Activated T-helper 17 cell treated with anti-CD3 and anti-CD28 coated beads, Interleukin-2, amount 50 U/mL, for 72 hours (primary cell): ENCODE data around the gene VKORC1L1. TPM values are rescaled to one million over a fixed set of nuclear protein-coding genes. Genes with fewer than 3 reads are reported as not detected.
"Not testable (repeated sequence)": the region's sequence is repeated elsewhere in the genome, so short reads cannot be mapped to it uniquely, and the experiment has no call there.

Source experiments
- ATAC-seq: fragments of 150-1000 bp; cut with Tn5 transposase; replicated peaks from 2 replicates; pipeline ENCODE4 v1.10.0; 2021; ENCODE audit warnings: mild to moderate bottlenecking, moderate library complexity
- H3K27ac Mint-ChIP-seq: one replicate; pipeline ENCODE4 v1.8.0; 2022; ENCODE audit warnings: mixed read lengths
- H3K27me3 Mint-ChIP-seq: one replicate; pipeline ENCODE4 v1.8.0; 2022; ENCODE audit warnings: mixed read lengths
- H3K36me3 Mint-ChIP-seq: one replicate; pipeline ENCODE4 v1.8.0; 2022; ENCODE audit warnings: low read depth, mild to moderate bottlenecking, mixed read lengths
- H3K4me1 Mint-ChIP-seq: one replicate; pipeline ENCODE4 v1.8.0; 2022; ENCODE audit warnings: mixed read lengths
- H3K4me3 Mint-ChIP-seq: one replicate; pipeline ENCODE4 v1.8.0; 2022; ENCODE audit warnings: mild to moderate bottlenecking, mixed read lengths
- H3K9me3 Mint-ChIP-seq: one replicate; pipeline ENCODE4 v1.8.0; 2022; ENCODE audit warnings: mixed read lengths
- total RNA-seq, 2 donors: library from RNA; stranded (reverse); gene quantifications; one replicate each; pipeline ENCODE4 v1.2.3, GENCODE V29; 2022

The VKORC1L1 gene
- total RNA-seq, result 10 to 100 TPM; 10.4 to 22.8 TPM

- Mint-ChIP-seq H3K27ac (no peak within 1 kb of the TSS), H3K27me3 (no peaks in the 10 kb centered on the region)
- ATAC-seq, result peak; percentile 95
Observed at GRCh38 chr7:65872776-65873581, at the start of gene VKORC1L1. VKORC1L1 (plus strand) TSS chr7:65873074; CDS start chr7:65873372, 298 bp downstream.

DNA sequence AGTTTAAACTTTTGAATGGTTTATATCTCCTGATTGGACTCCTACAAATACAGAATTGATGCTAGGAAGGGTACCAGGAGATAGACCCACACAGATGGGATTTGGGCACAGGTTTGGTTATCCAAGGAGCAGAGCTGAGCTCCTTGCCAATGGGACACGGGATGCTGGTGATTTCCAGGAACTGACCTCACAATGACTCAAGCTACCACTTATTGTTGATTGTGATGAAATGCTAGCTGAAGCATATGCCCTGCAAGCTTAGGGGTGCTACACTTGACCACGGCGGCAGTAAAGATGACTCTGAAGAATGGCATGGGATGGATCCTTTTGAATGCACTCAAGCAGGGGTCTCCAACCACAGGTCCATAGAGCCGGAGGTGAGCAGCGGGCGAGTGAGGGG, 45.5 kb upstream of the VKORC1L1 start:
- Mint-ChIP-seq H3K27ac (no peak overlapping the region), H3K9me3 (no peaks in the 10 kb centered on the region), H3K27me3 (no peaks in the 10 kb centered on the region), H3K36me3 (no peaks in the 10 kb centered on the region), H3K4me3 (no peak overlapping the region), H3K4me1 (no peaks in the 10 kb centered on the region)
- no peak for ATAC-seq

More at GRCh38 chr7:65872776-65873581, at the start of gene VKORC1L1:
- peak within 1 kb of the TSS; percentile 82 for H3K4me3 Mint-ChIP-seq
- H3K36me3 Mint-ChIP-seq, result no peaks in the 10 kb centered on the region
- H3K4me1 Mint-ChIP-seq, result no peaks in the 10 kb centered on the region
- no peaks in the 10 kb centered on the region for H3K9me3 Mint-ChIP-seq

DNA sequence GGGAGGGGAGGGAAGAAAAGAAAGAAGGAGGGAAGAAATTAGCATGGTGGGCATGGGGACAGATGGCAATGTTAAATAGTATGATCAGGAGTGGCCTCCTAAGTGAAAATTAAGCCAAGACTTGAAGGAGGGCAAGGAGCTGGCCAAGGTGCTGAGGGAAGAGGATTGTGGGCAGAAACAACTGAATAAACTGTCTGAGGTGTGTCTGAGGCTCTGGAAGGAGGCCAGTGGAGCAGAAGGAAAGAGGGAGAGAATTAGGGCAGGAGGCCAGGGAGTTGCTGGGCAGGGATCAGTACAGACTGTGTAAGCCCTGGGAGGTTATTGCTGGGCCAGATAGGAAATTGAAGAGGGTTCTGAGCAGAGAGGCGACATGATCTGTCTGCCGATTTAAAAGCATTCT, 40.6 kb upstream of the VKORC1L1 start:
- no peak for ATAC-seq
- Mint-ChIP-seq H3K4me1 (peaks cover 7% of the 10 kb centered on the region), H3K27ac (no peak overlapping the region), H3K4me3 (no peak overlapping the region), H3K9me3 (no peaks in the 10 kb centered on the region), H3K27me3 (no peaks in the 10 kb centered on the region), H3K36me3 (no peaks in the 10 kb centered on the region)

DNA sequence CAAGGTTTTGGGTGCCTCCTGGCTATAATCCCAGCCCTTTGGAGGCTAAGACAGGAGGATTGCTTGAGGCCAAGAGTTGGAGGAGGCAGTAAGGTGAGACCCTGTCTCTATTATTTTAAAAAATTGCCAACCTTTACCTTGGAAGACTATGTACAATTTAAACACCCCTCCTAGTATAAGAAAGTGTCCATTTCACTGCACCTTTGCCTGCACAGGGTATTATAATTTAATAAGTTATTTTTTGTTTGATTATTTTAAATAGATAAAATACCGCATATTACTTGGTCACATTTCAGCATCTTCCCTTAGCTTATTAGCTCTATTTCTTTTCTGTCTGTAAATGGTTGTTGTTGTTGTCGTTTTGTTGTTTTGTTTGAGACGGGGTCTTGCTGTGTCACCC, 36.2 kb upstream of the VKORC1L1 start:
- not testable (repeated sequence) for H3K4me3 Mint-ChIP-seq, H3K27me3 Mint-ChIP-seq, H3K36me3 Mint-ChIP-seq, ATAC-seq, H3K9me3 Mint-ChIP-seq, H3K4me1 Mint-ChIP-seq
- H3K27ac Mint-ChIP-seq, result peak overlapping the region; percentile 4

GRCh38 chr7:65837541-65837956, 35.3 kb upstream of the VKORC1L1 start:
- H3K4me1 Mint-ChIP-seq, H3K4me3 Mint-ChIP-seq, H3K27me3 Mint-ChIP-seq, ATAC-seq, H3K9me3 Mint-ChIP-seq, H3K36me3 Mint-ChIP-seq: not testable (repeated sequence)
- H3K27ac Mint-ChIP-seq, result peak overlapping the region; percentile 4

DNA sequence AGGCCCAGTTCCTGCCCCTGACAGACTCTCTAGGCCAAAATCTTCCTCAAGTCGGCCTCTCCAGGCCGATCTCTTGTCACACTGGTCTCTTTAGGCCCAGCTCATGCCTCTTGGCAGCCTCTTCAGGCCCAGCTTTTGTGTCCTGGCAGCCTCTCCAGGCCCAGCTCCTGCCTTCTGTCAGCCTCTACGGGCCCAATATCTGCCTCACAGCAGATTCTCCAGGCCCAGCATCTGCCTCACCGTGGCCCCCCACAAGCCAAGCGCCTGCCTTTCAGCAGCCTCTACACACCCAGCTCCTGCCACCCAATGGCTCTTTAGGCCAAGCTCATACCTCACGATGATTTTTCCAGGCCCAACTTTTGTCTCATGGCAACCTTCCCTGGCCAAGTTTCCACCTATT, 33.0 kb upstream of the VKORC1L1 start:
- Mint-ChIP-seq H3K27me3 (no peaks in the 10 kb centered on the region), H3K9me3 (no peaks in the 10 kb centered on the region), H3K4me3 (no peak overlapping the region), H3K4me1 (peaks cover 7% of the 10 kb centered on the region), H3K27ac (peak overlapping the region; percentile 82), H3K36me3 (no peaks in the 10 kb centered on the region)
- no peak for ATAC-seq

DNA sequence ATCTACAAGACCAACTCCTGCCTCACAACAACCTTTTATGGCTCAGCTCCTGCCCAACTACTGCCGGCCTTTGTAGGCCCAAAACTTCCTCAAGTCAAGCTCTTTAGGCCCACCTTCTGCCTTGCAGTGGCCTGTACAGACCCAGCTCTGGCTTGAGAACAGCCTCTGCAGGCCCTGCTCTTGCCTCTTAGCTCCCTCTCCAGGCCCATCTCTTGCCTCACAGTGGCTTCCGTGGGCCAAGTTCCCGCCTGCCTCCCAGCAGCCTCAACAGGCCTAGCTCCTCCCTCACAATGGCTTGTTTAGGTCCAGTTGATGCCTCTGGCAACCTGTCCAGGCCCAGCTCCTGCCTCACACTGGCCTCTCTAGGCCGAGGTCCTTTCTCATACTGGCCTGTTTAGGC, 32.4 kb upstream of the VKORC1L1 start:
- Mint-ChIP-seq H3K27ac (peak overlapping the region; percentile 82), H3K4me1 (peaks cover 4% of the 10 kb centered on the region), H3K9me3 (no peaks in the 10 kb centered on the region), H3K27me3 (no peaks in the 10 kb centered on the region), H3K4me3 (no peak overlapping the region), H3K36me3 (no peaks in the 10 kb centered on the region)
- peak; percentile 91 for ATAC-seq

- H3K9me3 Mint-ChIP-seq, H3K27ac Mint-ChIP-seq, H3K4me3 Mint-ChIP-seq, H3K36me3 Mint-ChIP-seq, ATAC-seq, H3K27me3 Mint-ChIP-seq, H3K4me1 Mint-ChIP-seq: not testable (repeated sequence)
Observed at GRCh38 chr7:65843616-65844015, 29.3 kb upstream of the VKORC1L1 start.

- Mint-ChIP-seq H3K4me3 (no peak overlapping the region), H3K36me3 (no peaks in the 10 kb centered on the region), H3K9me3 (no peaks in the 10 kb centered on the region), H3K4me1 (no peaks in the 10 kb centered on the region), H3K27me3 (no peaks in the 10 kb centered on the region), H3K27ac (no peak overlapping the region)
- no peak for ATAC-seq
Observed at GRCh38 chr7:65846008-65846570, 26.8 kb upstream of the VKORC1L1 start.

DNA sequence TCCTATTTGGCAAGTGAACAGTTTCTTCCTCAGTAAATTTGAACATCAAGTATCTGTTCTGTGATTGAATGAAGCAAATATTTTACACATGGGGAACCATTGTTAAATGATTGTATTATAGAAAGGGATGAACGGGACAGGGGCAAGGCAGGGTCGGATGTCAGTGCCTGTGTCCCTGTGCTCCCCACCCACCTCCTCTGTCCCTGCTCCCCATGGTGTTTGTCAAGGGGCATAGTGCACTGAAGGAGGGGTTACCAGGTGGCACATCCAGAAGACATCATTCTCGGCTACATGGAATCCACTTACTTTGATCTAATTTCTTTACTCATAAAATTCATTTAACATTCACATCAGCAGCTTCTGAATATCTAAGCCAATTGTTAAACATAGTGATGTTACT, 19.4 kb upstream of the VKORC1L1 start:
- not testable (repeated sequence) for H3K36me3 Mint-ChIP-seq, H3K4me3 Mint-ChIP-seq, H3K27me3 Mint-ChIP-seq, H3K27ac Mint-ChIP-seq, ATAC-seq, H3K9me3 Mint-ChIP-seq, H3K4me1 Mint-ChIP-seq

DNA sequence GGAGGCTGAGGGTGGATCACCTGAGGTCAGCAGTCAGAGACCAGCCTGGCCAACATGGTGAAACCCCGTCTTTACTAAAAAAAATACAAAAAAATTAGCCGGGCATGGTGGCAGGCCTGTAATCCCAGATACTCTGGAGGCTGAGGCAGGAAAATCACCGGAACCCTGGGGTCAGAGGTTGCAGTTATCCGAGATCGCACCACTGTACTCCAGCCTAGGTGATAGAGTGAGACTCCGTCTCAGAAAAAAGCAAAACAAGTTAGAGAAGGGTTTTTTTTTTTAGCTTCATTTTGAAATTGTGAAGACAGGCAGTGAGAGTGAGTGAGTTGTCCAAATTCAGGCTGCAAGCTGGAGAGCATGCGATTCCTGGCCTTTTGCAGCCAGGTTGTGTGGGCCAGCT, 19.0 kb upstream of the VKORC1L1 start:
- not testable (repeated sequence) for H3K27ac Mint-ChIP-seq, H3K4me3 Mint-ChIP-seq, H3K4me1 Mint-ChIP-seq, ATAC-seq, H3K36me3 Mint-ChIP-seq, H3K27me3 Mint-ChIP-seq, H3K9me3 Mint-ChIP-seq

GRCh38 chr7:65857321-65857894, 15.5 kb upstream of the VKORC1L1 start:
- H3K4me3 Mint-ChIP-seq, H3K27ac Mint-ChIP-seq, ATAC-seq, H3K36me3 Mint-ChIP-seq, H3K9me3 Mint-ChIP-seq, H3K4me1 Mint-ChIP-seq, H3K27me3 Mint-ChIP-seq: not testable (repeated sequence)

GRCh38 chr7:65858660-65859059, 14.2 kb upstream of the VKORC1L1 start:
- not testable (repeated sequence) for H3K27ac Mint-ChIP-seq, H3K36me3 Mint-ChIP-seq, H3K27me3 Mint-ChIP-seq, ATAC-seq, H3K4me1 Mint-ChIP-seq, H3K4me3 Mint-ChIP-seq, H3K9me3 Mint-ChIP-seq

- not testable (repeated sequence) for H3K27ac Mint-ChIP-seq, H3K36me3 Mint-ChIP-seq, H3K9me3 Mint-ChIP-seq, ATAC-seq, H3K4me3 Mint-ChIP-seq, H3K27me3 Mint-ChIP-seq, H3K4me1 Mint-ChIP-seq
Observed at GRCh38 chr7:65866244-65866643, 6.6 kb upstream of the VKORC1L1 start.

DNA sequence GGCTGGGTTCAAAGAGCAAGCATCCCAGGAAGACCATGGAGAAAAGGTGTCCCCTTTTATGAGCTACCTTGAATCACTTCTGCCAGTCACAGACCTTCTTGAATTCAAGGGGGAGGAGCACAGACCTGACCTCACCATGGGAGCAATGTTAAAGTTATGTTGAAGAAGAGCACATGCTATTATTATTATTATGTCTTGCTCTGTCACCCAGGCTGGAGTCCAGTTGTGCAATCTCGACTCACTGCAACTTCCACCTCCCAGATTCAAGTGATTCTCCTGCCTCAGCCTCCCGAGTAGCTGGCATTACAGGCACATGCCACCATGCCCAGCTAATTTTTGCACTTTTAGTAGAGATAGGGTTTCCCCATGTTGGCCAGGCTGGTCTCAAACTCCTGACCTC, 5.2 kb upstream of the VKORC1L1 start:
- not testable (repeated sequence) for H3K4me1 Mint-ChIP-seq, H3K27ac Mint-ChIP-seq, ATAC-seq, H3K36me3 Mint-ChIP-seq, H3K27me3 Mint-ChIP-seq, H3K9me3 Mint-ChIP-seq, H3K4me3 Mint-ChIP-seq
